ENCODE results near the gene MAP3K5. TPM values are rescaled to one million over a fixed set of nuclear protein-coding genes. Genes with fewer than 3 reads are reported as not detected.

MAP3K5 gene
- total and polyA plus RNA-seq, 9 of the 15 experiments (the other 6 are each of a cell fraction or from before 2014, with no cell fraction given) = 2.2 to 13.0 (median 9.9) TPM

DNA sequence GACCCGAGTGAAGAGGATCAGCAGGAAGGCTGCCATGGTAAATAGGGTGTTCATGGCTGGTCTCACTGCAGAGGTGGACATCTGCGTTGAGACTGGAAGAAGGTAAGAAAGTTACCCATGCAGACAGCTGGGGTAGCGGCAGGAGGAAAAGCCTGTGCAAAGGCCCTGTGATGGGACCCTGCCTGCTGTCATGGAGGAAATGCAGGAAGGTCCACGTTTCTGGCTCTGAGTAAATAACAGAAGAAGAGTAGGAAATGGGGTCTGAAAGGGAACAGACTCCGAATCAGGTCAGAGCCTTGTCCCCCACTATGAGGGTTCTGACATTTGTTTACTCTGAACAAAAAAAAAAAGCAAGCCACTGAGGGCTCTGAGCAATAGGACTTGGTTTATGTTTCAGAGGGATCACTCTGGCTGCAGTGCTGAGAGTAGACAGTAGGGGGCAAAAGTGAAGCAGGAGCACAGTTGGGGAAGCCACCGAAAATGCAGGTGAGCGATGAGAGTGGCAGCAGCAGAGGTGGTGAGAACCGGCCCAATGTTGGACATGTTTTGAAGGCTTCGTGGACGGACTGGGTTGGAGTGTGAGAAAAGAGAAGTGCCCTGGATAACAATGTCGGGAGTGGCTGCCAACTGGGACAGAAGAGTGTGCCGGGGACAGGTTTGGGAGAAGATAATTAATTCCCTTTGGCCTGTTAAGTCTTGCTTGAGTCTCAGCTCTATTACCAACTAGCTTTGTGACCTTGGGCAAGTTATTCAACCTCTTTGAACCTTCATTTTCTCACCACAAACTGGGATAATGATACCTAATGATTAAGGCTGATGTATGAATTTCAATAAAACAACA, 184.1 kb downstream of the MAP3K5 start (continued):
- TF ChIP-seq, protein P1, sequence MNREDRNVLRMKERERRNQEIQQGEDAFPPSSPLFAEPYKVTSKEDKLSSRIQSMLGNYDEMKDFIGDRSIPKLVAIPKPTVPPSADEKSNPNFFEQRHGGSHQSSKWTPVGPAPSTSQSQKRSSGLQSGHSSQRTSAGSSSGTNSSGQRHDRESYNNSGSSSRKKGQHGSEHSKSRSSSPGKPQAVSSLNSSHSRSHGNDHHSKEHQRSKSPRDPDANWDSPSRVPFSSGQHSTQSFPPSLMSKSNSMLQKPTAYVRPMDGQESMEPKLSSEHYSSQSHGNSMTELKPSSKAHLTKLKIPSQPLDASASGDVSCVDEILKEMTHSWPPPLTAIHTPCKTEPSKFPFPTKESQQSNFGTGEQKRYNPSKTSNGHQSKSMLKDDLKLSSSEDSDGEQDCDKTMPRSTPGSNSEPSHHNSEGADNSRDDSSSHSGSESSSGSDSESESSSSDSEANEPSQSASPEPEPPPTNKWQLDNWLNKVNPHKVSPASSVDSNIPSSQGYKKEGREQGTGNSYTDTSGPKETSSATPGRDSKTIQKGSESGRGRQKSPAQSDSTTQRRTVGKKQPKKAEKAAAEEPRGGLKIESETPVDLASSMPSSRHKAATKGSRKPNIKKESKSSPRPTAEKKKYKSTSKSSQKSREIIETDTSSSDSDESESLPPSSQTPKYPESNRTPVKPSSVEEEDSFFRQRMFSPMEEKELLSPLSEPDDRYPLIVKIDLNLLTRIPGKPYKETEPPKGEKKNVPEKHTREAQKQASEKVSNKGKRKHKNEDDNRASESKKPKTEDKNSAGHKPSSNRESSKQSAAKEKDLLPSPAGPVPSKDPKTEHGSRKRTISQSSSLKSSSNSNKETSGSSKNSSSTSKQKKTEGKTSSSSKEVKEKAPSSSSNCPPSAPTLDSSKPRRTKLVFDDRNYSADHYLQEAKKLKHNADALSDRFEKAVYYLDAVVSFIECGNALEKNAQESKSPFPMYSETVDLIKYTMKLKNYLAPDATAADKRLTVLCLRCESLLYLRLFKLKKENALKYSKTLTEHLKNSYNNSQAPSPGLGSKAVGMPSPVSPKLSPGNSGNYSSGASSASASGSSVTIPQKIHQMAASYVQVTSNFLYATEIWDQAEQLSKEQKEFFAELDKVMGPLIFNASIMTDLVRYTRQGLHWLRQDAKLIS (CRISPR knock-in tag; IDR thresholded peaks at IDR 0.05) = 0 out of 2 replicates have a peak, but pooled peaks have one; percentile 1
- TF ChIP-seq, protein P2, sequence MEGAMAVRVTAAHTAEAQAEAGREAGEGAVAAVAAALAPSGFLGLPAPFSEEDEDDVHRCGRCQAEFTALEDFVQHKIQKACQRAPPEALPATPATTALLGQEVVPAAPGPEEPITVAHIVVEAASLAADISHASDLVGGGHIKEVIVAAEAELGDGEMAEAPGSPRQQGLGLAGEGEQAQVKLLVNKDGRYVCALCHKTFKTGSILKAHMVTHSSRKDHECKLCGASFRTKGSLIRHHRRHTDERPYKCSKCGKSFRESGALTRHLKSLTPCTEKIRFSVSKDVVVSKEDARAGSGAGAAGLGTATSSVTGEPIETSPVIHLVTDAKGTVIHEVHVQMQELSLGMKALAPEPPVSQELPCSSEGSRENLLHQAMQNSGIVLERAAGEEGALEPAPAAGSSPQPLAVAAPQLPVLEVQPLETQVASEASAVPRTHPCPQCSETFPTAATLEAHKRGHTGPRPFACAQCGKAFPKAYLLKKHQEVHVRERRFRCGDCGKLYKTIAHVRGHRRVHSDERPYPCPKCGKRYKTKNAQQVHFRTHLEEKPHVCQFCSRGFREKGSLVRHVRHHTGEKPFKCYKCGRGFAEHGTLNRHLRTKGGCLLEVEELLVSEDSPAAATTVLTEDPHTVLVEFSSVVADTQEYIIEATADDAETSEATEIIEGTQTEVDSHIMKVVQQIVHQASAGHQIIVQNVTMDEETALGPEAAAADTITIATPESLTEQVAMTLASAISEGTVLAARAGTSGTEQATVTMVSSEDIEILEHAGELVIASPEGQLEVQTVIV (CRISPR knock-in tag; IDR thresholded peaks at IDR 0.05; ENCODE audit: borderline replicate concordance) = no peak
- no peak for TF ChIP-seq CREBBP (IDR thresholded peaks at IDR 0.05; ENCODE audit: low read depth, low read length)
- no peak for TF ChIP-seq HMGN3 (IDR thresholded peaks at IDR 0.05; ENCODE audit: borderline replicate concordance, extremely low read depth, insufficient read length, low read depth, low read length)
- TF ChIP-seq ELF4 (CRISPR knock-in tag; IDR thresholded peaks at IDR 0.05) = no peak
- TF ChIP-seq CXXC5 (CRISPR knock-in tag; IDR thresholded peaks at IDR 0.05) = 0 out of 2 replicates have a peak, but pooled peaks have one; percentile 9
- TF ChIP-seq GABPB1 (CRISPR knock-in tag; IDR thresholded peaks at IDR 0.05) = no peak
- no peak for TF ChIP-seq ZNF133 (CRISPR knock-in tag; IDR thresholded peaks at IDR 0.05)
- TF ChIP-seq, protein P3, sequence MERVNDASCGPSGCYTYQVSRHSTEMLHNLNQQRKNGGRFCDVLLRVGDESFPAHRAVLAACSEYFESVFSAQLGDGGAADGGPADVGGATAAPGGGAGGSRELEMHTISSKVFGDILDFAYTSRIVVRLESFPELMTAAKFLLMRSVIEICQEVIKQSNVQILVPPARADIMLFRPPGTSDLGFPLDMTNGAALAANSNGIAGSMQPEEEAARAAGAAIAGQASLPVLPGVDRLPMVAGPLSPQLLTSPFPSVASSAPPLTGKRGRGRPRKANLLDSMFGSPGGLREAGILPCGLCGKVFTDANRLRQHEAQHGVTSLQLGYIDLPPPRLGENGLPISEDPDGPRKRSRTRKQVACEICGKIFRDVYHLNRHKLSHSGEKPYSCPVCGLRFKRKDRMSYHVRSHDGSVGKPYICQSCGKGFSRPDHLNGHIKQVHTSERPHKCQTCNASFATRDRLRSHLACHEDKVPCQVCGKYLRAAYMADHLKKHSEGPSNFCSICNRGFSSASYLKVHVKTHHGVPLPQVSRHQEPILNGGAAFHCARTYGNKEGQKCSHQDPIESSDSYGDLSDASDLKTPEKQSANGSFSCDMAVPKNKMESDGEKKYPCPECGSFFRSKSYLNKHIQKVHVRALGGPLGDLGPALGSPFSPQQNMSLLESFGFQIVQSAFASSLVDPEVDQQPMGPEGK (CRISPR knock-in tag; IDR thresholded peaks at IDR 0.05; ENCODE audit: borderline replicate concordance) = no peak
- TF ChIP-seq SMC3 (conservative IDR thresholded peaks at IDR 0.05; ENCODE audit: insufficient read depth, low read depth, low read length) = peak; percentile 65; the same call in 1 of the 2 replicates
- TF ChIP-seq, protein P4, sequence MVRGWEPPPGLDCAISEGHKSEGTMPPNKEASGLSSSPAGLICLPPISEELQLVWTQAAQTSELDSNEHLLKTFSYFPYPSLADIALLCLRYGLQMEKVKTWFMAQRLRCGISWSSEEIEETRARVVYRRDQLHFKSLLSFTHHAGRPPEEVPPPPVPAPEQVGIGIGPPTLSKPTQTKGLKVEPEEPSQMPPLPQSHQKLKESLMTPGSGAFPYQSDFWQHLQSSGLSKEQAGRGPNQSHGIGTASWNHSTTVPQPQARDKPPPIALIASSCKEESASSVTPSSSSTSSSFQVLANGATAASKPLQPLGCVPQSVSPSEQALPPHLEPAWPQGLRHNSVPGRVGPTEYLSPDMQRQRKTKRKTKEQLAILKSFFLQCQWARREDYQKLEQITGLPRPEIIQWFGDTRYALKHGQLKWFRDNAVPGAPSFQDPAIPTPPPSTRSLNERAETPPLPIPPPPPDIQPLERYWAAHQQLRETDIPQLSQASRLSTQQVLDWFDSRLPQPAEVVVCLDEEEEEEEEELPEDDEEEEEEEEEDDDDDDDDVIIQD (CRISPR knock-in tag; IDR thresholded peaks at IDR 0.05) = no peak
- TF ChIP-seq FOXM1 (IDR thresholded peaks at IDR 0.05; ENCODE audit: low read depth) = no peak
- TF ChIP-seq FOXM1 (CRISPR knock-in tag; IDR thresholded peaks at IDR 0.05; ENCODE audit: low read depth) = no peak
- TF ChIP-seq EHMT2 (IDR thresholded peaks at IDR 0.05) = no peak
- TF ChIP-seq ZNF586 (CRISPR knock-in tag; conservative IDR thresholded peaks at IDR 0.05) = no peak
- TF ChIP-seq POLR3A (IDR thresholded peaks at IDR 0.05; ENCODE audit: borderline replicate concordance, extremely low read depth, insufficient read depth, insufficient read length) = no peak
- no peak for TF ChIP-seq MTA1 (IDR thresholded peaks at IDR 0.05; ENCODE audit: borderline replicate concordance)
